Measurements from ENCODE around the gene SCUBE3. TPM values are rescaled to one million over a fixed set of nuclear protein-coding genes. Genes with fewer than 3 reads are reported as not detected.

The SCUBE3 gene
- total RNA-seq, 1 experiment from 2014 or later, result 0.05 TPM

DNA sequence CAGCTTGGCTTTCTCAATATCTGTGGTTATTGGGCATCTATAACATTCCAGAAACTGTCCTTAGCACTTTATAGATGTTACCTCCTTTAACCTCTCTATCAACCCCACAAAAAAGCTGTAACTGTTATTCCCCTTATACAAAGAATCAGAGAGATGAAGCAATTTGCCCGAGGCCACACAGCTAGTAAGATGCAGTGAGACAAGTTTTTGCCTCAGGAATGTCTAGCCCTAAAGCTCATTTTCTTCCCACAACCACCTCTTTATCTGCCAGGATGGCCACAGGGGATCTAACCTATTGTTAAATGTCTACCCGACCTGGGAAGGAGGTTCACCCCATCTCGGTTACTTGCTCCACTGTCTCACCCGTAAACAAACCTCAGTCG is 40.7 kb upstream of the SCUBE3 start:
- Histone ChIP-seq H3K9me3 (ENCODE audit: control insufficient read depth in 1 of 2, insufficient read depth in 1 of 2, low read depth in 1 of 2, low read length in 2 of 2) (no peaks in the 10 kb centered on the region), H3K27me3 (ENCODE audit: insufficient read depth, low read length) (no peaks in the 10 kb centered on the region), H3K9ac (ENCODE audit: low read length) (no peak overlapping the region), H3K4me1 (ENCODE audit: control insufficient read depth in 1 of 2, insufficient read depth in 2 of 2, low read length in 2 of 2) (peaks cover 0 to 6% of the 10 kb centered on the region in 2 experiments; a peak in 2 of 4 replicates), H3K36me3 (ENCODE audit: control insufficient read depth in 1 of 2, insufficient read depth in 2 of 2, low read length in 2 of 2) (no peaks in the 10 kb centered on the region), H4K20me1 (ENCODE audit: insufficient read depth) (no peaks in the 10 kb centered on the region), H3K27ac (ENCODE audit: low read depth, low read length) (no peak overlapping the region), H3K9me2 (ENCODE audit: insufficient read depth) (no peaks in the 10 kb centered on the region), H2AFZ (ENCODE audit: low read depth, low read length, poor library complexity, severe bottlenecking) (no peak overlapping the region), H3K4me2 (ENCODE audit: low read length) (no peak overlapping the region), H3K79me2 (ENCODE audit: insufficient read depth, low read length) (no peaks in the 10 kb centered on the region), H3K4me3 (replicated peaks in 1 of 2; ENCODE audit: low read depth in 1 of 2, low read length in 2 of 2) (no peak overlapping the region)
- TF ChIP-seq YY1 (IDR thresholded peaks at IDR 0.05; ENCODE audit: extremely low read depth, insufficient replicate concordance, low read depth, low read length) (no peak), SRF (IDR thresholded peaks at IDR 0.05; ENCODE audit: low read depth) (no peak), SIN3A (IDR thresholded peaks at IDR 0.05; ENCODE audit: low read depth) (no peak), CBX3 (IDR thresholded peaks at IDR 0.05; ENCODE audit: low read depth) (no peak), JUND (IDR thresholded peaks at IDR 0.05) (no peak), FOSL1 (IDR thresholded peaks at IDR 0.05; ENCODE audit: low read depth) (no peak), ZFX (IDR thresholded peaks at IDR 0.05) (no peak), EGR1 (IDR thresholded peaks at IDR 0.05; ENCODE audit: low read depth) (no peak), RAD21 (IDR thresholded peaks at IDR 0.05; ENCODE audit: low read depth) (no peak), CEBPB (IDR thresholded peaks at IDR 0.05; ENCODE audit: low read depth) (no peak), POLR2A (IDR thresholded peaks at IDR 0.05; ENCODE audit: borderline replicate concordance, extremely low read depth, insufficient read depth, insufficient read length) (no peak), ELF1 (IDR thresholded peaks at IDR 0.05; ENCODE audit: borderline replicate concordance, low read depth) (no peak), EZH2phosphoT487 (IDR thresholded peaks at IDR 0.05; ENCODE audit: borderline replicate concordance) (no peak), ZNF274 (IDR thresholded peaks at IDR 0.05; ENCODE audit: low read depth, low read length) (no peak), TCF7L2 (IDR thresholded peaks at IDR 0.05; ENCODE audit: borderline replicate concordance, extremely low read depth, insufficient read depth, insufficient read length) (no peak)
- TF ChIP-seq, protein P1, sequence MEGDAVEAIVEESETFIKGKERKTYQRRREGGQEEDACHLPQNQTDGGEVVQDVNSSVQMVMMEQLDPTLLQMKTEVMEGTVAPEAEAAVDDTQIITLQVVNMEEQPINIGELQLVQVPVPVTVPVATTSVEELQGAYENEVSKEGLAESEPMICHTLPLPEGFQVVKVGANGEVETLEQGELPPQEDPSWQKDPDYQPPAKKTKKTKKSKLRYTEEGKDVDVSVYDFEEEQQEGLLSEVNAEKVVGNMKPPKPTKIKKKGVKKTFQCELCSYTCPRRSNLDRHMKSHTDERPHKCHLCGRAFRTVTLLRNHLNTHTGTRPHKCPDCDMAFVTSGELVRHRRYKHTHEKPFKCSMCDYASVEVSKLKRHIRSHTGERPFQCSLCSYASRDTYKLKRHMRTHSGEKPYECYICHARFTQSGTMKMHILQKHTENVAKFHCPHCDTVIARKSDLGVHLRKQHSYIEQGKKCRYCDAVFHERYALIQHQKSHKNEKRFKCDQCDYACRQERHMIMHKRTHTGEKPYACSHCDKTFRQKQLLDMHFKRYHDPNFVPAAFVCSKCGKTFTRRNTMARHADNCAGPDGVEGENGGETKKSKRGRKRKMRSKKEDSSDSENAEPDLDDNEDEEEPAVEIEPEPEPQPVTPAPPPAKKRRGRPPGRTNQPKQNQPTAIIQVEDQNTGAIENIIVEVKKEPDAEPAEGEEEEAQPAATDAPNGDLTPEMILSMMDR (IDR thresholded peaks at IDR 0.05 in 2 of 3, conservative IDR thresholded peaks at IDR 0.05 in 1 of 3; ENCODE audit: borderline replicate concordance in 1 of 3, insufficient read depth in 1 of 3, low read depth in 2 of 3, low read length in 2 of 3), result no peak
- TF ChIP-seq, protein P2, sequence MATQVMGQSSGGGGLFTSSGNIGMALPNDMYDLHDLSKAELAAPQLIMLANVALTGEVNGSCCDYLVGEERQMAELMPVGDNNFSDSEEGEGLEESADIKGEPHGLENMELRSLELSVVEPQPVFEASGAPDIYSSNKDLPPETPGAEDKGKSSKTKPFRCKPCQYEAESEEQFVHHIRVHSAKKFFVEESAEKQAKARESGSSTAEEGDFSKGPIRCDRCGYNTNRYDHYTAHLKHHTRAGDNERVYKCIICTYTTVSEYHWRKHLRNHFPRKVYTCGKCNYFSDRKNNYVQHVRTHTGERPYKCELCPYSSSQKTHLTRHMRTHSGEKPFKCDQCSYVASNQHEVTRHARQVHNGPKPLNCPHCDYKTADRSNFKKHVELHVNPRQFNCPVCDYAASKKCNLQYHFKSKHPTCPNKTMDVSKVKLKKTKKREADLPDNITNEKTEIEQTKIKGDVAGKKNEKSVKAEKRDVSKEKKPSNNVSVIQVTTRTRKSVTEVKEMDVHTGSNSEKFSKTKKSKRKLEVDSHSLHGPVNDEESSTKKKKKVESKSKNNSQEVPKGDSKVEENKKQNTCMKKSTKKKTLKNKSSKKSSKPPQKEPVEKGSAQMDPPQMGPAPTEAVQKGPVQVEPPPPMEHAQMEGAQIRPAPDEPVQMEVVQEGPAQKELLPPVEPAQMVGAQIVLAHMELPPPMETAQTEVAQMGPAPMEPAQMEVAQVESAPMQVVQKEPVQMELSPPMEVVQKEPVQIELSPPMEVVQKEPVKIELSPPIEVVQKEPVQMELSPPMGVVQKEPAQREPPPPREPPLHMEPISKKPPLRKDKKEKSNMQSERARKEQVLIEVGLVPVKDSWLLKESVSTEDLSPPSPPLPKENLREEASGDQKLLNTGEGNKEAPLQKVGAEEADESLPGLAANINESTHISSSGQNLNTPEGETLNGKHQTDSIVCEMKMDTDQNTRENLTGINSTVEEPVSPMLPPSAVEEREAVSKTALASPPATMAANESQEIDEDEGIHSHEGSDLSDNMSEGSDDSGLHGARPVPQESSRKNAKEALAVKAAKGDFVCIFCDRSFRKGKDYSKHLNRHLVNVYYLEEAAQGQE (IDR thresholded peaks at IDR 0.05; ENCODE audit: low read depth), result no peak
- TF ChIP-seq, protein P3, sequence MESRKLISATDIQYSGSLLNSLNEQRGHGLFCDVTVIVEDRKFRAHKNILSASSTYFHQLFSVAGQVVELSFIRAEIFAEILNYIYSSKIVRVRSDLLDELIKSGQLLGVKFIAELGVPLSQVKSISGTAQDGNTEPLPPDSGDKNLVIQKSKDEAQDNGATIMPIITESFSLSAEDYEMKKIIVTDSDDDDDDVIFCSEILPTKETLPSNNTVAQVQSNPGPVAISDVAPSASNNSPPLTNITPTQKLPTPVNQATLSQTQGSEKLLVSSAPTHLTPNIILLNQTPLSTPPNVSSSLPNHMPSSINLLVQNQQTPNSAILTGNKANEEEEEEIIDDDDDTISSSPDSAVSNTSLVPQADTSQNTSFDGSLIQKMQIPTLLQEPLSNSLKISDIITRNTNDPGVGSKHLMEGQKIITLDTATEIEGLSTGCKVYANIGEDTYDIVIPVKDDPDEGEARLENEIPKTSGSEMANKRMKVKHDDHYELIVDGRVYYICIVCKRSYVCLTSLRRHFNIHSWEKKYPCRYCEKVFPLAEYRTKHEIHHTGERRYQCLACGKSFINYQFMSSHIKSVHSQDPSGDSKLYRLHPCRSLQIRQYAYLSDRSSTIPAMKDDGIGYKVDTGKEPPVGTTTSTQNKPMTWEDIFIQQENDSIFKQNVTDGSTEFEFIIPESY (IDR thresholded peaks at IDR 0.05; ENCODE audit: extremely low read depth, insufficient replicate concordance, low read length), result no peak
- TF ChIP-seq, protein P4, sequence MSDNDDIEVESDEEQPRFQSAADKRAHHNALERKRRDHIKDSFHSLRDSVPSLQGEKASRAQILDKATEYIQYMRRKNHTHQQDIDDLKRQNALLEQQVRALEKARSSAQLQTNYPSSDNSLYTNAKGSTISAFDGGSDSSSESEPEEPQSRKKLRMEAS (IDR thresholded peaks at IDR 0.05), result no peak
- POLR2A ChIA-PET, result interaction anchor here (1.4 kb wide), 1 partner anchor 9 kb away, joined by 3 read pairs; no protein-coding TSS in a partner anchor
- intact Hi-C loops (cut with micrococcal nuclease), result no loop called here
- RAD21 ChIA-PET (ENCODE audit: low non-redundant PET in 1 of 2, low total read pairs in 2 of 2, uncharacterized antibody in 2 of 2, unreplicated experiment in 2 of 2), result no interaction called here
- ATAC-seq, result no peak
- no peak for DNase-seq (ENCODE audit: low read depth, low spot score)
- no TSS peak for BruUV-seq (replicated peaks)
- CTCF ChIA-PET, result no interaction called here

All from HCT116 (cell line).